Lung microvascular endothelial cell (primary cell): ENCODE data around the gene CHCHD6. TPM values are rescaled to one million over a fixed set of nuclear protein-coding genes. Genes with fewer than 3 reads are reported as not detected.

ENCODE experiments used
- DNase-seq, 2 donors: peaks; one replicate each; pipeline versions ENCODE4 v3.0.0 to v3.0.0-alpha.2; 2010; ENCODE audit warnings: low read depth in 2 of 2
- total RNA-seq: library from RNA; depleted of rRNA; stranded (reverse); fragments of >200 nt; gene quantifications from 2 replicates; pipeline ENCODE4 v1.2.1, GENCODE V29; 2014

The CHCHD6 gene
- total RNA-seq, 1 donor from 2014 or later, result 4.6 TPM

DNA sequence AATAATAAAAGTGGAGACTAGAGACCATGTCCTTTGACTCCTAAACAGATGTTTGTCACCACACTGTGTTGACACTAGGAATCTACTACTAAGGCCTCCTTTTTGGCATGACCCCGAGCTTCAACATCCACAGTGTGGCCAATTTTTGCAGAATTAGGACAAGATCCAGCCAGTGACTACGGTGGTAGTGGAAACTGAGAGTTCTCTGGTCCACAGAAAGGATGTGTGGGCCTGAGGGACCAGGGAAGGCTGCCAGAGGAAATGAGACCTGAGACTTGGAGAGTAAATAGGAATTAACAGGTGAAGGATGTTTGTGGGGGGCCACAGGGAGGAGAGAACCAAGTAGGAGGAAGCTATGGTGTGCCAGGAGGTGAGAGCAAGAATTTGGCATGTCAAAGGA is 122.7 kb downstream of the CHCHD6 start:
- DNase-seq, result no peak

DNA sequence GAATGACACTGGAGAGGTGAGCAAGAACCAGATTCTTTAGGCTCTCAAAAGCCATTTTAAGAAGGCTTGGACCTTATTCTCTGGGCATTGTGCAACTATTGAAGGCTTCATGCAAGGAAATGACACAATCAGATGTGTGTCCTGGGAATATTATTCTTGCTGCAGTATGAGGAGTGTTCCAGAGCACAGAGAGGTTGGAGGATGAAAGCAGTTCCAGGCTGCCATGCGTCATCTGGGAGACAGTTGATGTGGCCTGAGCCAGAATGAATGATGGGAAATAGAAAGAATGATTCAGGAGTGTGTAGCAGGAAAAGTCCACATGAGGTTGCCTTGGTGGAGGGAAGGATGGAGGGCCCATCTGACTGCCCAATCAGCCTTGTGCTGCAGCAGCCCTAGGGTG is 123.1 kb downstream of the CHCHD6 start:
- DNase-seq, result peak in 1 of 2 donors; percentile 18

DNA sequence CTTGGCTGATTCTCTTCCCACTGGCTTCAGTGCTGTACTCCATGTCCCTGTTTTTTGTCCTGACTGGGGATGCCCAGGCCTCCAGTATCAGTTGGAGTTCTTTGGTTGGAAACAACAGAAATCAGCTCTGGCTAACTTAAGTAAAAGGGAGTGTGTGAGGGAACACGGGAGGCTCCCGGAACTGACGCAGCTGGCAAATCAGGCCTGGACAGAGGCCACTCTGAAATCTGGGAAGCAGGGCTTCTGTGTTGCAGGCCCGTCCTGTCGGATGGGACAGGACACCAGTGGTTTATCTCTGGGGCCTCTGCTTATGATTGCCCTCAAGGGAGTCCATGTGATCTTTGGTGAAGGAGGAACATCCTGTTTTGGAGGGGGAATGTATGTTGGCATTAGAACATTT is 124.3 kb downstream of the CHCHD6 start:
- DNase-seq, result no peak

DNA sequence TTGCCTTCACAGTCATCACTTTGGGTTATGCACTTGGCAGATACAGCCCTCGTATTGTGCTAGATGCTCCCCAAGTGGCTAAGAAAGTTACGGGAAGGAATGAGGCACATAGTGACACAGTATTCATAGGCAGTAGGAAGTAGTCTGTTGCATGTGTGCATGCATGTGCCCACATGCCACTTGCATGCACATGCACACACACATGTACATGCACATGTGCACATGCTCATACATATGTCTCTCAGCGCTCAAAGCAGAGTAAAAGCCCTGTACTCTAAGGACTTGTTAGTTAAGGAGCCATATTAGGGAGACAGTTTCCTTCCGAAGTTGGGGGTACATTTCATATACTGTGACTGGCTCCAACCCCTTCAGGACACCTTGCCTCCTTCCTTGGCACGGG is 128.9 kb downstream of the CHCHD6 start:
- no peak for DNase-seq

DNA sequence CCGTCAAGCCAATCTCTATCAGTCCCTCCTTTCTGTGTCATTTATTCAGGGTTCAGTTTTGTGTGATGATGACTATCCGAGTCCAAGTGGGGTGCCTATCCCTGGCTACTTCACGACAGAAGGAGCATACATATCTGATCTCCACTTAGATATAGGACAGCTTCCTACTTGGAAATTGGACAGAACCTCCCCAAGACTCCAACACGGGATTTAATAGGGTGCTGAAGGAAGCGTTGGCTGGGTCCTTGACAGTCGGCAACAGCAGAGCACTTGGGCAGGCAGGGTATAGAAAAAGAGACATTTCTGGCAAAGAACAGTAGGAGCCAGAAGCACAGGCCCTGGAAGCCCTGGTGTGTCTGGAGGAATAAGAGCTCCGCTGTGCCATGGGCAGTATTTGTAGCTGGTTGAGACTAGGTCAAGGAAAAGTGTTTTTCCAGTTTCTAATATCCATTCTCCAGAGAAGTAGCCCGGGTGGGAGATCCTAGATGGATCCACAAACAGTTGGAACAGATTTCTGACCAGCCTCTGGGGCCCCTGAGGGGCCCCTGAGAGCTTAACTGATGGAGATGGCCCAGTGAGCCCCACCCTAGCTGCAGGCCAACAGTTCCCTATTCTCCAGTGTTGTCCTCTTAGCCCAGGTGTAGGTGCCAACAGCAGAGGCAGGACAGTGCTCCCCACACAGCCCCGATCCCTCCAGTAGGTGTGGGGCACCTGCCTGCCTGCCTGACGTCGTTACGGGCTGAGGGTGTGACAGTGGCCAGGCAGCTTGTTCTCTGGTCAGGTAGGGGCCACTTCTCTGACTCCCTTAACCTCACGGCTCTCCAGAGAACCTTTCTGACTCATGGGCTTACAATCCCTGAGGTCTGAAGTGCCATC is 130.8 kb downstream of the CHCHD6 start:
- DNase-seq, result no peak

DNA sequence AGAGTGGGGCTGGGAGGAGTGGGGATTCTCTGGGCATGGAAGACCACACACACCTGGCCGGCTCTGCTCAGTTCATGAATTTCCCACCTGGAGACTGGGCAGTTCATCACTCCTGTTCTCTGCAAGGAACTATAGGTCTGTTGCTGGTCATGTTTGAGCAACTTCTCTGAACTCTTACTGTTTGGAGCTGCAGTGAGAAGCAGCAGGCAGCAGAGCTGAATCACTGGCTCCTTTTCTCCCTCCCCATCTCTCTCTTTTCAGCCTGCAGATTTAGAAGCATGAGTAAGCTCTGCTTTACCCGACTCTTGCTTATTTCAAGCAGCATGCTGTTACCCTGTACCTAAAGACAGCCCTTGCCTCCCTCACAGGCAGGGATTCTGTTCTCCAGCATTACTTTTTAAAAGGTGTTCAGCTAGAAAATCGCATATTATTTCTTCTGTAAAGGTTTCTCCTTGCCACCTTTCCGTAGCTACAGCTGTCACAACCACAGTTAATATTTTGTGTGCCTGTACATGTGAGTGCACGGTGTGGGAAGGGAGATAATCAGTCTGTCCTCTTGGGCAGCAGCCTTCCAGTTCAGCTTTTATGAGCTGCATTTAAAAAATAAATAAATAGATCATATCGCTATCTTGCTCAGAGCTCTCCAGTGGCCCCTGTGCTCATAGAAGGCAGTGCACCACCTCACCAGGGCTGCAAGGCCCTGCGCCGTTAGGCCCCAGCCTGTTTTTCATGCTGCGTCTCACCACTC is 131.6 kb downstream of the CHCHD6 start:
- peak in 1 of 2 donors; percentile 8 for DNase-seq

DNA sequence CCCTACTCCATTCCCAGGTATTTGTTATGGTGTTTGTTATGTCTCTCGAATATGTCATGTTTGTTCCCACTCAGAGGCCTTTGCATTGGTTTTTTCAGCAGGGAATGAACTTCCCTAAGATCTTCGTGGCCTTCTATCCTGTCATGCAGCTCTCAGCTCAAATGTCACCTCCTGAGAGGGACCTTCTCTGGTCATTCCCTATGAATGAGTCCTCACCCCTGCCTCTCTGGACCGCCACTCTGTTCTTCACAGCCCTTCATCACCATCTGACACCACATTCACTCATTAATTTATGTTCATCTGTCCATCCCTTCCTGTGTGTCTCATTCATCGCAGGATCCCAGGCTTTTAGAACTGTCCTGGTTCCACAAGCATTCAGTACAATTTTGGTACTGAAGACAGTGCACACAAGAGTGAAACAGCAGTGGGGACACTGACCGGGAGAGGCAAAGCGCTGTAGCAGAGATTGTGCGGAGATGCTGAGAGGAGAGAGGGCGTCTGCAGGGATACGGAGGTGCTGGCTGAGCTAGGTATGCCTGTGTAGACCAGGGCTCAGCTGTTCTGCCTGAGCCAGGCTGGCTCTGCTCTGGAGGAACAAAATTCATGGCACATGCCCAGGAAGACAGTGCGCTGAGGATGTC is 132.3 kb downstream of the CHCHD6 start:
- DNase-seq, result no peak

DNA sequence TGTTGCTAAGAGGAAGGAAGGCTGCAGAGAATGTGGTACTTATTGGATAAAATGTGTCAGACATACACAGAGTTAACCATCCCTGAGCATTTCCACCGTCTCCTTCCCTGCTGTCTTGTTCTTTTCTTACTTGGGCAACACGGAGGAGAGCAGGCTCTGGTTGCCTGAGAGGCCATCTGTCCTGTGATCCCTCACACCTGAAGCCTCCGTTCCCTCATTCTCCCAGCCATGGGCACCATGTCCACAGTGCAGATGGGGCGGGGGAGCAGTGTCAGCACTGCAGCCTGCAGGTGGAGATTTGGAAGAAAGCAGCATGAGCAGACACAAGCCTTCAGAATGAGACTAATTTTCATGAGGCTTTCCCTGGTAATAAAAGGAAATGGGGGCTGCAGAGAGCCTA is 133.7 kb downstream of the CHCHD6 start:
- DNase-seq, result no peak

DNA sequence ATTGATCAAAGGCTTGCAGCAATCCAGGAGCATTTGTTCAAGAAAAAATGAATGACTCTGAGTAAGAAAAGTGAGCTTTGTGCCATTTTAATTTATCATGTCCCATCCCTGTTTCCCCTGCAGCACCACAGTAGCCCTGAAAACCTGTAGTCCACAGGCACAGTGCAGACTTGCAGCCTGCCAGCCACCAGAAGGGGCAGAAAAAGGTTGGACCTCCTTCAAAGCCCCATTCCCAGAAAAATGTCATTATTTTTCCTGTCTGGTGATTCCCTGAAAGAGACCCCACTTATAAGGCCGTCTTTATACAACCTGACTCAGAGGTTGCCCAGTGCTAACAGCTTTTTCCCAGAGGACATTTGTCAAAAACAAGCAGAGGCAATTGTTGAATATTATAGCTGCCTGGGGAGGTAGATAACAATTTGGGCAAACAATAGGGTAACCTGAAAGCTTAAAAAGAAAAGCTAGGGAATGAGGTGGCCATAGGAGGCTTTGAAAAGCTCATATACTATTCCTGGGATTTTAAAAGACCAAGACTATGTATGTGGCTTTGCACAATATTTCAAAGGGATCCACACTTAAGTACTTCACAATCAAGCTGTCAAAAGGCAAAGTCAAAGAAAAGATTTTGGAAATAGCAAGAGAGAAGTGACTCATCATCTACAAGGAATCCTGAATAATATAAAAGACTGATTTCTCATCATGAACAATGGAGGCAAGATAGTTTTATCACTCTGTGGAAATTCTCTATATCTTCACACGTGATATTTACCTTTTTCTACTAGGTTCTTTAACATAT is 142.1 kb downstream of the CHCHD6 start:
- DNase-seq, result no peak

DNA sequence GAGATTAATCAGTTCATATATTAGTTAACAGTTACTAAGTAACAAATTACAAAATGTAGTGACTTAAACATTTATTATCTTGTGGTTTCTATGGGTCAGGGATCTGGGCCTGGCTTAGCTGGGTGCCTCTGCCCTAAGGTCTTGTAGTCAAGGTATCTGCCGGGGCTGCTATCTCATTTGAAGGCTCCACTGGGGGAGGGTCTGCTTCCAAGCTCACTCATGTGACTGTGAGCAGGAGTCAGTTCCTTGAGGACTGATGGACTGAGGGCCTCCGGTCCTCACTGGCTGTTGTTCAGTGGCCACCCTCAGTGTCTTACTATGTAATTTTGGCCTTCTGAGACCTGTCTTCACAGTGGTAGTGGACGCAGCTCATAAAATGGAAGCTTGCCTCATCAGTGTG is 143.0 kb downstream of the CHCHD6 start:
- no peak for DNase-seq

DNA sequence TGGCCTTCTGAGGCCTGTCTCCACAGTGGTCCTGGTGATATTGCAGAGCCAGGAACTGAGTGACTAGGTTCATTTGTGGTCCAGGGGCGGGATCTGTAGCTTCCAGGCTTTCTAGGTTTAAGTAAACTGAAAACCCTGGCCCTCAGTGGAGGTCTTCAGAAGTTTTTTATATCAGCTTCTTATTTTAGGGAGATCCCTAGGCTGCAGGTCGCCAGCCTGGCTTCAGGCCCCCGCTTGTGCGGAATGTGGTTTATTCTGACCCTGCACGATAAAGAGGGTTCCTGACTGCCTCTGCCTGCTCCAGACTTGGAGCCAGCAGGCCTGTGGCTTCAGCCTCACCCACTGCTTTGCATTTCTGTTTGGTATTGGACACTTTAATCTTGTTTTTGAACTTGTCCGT is 145.0 kb downstream of the CHCHD6 start:
- no peak for DNase-seq

DNA sequence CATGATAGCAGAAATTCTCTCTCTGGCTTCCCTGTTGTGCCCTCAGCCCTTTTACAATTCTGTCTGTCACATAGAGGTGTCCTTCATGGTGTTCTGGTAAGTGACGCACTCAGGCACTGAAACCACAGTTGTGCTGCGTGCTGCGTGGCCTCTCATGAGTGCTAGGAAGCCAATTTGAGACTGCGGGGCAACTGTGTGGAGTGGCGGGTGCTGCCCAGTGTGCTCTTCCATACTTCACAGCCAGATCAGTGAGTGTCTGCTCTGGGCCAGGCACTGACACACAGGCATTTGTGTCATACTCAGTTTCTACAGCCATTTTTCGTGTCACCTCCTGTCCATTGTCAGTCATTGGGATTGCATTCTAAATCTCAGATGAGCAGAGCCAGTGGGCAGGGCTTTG is 145.7 kb downstream of the CHCHD6 start:
- DNase-seq, result no peak

DNA sequence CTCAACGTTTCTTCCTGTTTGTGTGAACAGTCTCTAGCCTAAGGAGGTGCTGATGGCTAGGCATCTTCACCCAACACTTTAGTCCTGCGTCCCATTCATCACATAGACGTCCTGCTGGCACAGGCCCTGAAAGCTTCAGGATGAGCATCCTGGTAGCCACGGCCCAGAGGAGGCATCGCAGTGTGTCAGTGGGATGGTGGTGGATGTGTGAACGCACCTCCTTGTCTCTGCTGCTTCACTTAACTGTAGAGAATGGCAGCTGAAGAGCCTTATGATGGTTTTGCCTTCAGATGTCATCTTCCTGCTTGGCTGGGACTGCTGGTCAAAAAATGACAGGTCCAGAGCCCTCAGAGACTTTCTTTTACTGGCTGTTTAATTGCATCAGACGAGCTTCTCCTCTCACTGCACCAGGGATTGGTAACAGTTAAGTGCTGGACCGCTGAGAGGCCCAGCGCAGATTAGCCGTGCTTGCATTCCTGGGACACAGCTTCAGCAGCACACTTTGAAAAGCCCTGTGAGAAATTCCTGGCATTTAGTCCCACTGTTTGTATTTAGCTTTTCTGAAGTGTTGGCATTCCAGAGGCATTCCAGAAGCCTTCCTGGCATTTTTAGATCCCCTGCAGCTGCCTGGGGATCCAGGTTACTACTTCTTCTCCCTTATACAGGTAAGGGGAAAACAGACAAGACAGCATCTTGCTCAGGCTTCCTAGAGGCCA is 146.5 kb downstream of the CHCHD6 start:
- no peak for DNase-seq

DNA sequence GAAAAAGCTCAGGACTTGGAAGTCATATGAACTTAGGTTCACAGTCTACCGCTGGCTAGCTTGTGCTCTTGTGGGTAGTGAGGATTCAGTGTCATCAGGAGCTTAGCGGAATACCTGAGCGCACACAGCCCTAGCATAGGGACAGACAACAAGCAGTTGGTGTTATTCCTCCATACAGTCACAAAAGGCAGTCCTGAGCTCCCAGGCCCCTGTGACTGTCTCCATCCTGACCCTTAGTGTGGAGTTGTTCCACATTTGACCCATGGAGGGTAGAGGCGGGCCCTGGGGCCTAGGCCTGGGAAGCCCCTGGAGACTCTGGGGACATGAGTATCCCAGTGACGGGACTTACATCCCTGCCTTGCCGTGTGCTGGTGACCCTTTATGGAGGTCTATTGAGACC is 147.3 kb downstream of the CHCHD6 start:
- DNase-seq, result no peak

DNA sequence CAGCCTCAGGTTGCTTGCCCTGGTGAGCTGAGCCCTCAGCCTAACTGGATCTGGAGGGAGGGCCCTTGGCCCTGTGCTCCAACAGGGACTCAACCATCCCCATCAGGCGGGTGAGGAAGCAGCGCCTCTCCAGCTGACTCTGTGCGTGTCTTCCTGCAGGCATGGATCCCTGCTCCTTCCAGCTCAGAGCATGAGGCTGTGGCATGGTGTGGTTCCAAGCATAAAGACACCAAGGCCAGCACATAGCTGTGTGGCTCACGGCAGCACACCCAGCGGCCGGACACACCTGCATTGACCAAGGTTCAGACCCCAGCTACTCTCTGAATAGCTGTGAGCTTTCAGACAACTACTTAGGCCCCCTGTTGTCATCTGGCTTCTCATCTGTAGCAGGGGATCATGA is 147.9 kb downstream of the CHCHD6 start:
- no peak for DNase-seq

DNA sequence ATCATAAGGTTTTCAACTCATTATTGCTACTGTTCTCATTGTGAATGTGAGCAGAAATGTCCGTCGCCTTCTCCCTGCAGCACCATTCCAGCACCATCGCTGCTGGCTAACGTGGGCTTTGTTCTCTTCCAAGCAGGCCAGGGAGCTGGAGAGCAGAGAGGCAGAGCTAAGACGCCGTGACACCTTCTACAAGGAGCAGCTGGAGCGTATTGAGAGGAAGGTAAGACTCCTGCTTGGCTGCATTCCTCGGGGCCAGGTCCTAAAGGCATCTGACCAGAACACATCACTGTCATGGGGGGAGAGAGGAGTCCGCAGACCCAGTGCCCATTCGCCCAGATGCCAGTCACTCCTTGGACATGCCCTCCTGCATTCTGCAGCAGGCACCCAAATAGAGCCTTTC is 148.5 kb downstream of the CHCHD6 start:
- no peak for DNase-seq

DNA sequence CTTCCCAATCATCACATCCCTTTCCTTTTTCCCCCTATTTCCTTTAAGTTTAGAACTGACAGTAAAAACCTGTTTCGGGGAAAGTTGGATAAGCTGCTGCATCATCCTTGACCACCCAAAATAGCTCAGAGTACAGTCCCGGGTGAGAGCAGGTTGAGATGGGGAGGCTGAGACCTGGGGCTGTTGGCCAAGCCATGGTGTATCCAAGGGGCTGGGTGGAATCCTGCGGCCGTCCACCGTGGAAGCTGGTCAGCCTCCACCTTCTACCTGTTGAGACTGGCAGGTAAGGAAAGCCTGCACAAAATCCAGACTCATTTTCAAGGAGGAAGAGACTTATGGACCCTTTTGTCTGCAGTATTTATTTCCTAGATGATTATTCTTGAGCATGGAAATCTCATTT is 150.6 kb downstream of the CHCHD6 start:
- no peak for DNase-seq

DNA sequence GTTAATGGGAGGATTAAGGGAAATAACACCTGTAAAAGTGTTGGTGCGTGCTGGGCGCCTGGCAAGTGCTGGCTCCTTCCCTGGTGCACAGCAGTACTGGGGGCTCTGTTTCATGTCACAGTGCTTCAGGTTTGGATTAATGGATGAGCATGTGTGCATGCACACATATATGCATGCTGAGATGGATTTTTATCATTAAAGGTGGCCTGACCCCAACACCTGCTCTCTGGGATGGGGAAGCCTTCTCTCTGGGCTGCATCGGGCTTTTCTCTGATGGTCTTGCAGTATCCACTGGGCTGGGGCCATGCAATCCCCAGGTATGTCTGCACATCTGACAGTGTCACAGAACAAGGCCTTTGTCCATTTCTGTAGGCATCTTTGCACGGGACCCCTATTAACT is 151.3 kb downstream of the CHCHD6 start:
- no peak for DNase-seq

DNA sequence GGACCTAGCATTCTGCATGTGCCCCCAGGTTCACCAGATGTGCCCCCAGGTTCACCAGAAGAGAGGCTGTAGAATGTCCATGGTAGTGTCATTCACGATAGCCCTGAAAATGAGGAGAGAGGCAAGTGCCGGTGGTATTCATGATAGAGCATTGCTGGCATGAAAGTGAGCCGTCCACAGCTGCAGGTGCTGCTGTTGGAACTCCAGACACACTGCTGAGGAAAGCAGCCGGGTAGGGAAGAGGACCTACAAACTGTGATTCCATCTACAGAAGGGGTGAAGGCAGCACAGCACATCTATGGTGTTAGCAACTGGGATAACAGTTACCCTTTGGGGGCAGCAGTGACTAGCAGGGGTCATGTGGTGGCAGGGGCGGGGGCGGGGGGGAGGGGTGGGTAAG is 153.9 kb downstream of the CHCHD6 start:
- DNase-seq, result no peak

DNA sequence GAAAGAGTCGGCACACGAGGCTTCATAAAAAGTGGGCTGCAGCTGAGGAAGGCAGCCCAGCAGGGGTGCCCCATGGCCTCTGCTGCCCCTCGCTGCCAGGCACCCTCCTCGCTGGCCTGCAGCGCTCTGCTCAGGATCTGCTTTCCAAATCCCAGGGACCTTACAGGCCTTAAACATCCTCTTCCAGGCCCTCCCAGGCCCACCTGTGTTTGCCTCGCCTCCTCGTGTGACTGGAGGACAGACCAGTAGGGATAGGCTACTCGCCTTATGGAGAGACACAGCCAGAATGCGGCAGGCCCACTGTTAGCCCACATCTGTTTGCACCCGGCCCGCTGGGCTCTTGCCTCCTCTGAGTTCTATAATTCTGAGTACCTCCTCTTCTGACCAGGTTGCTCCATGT is 154.4 kb downstream of the CHCHD6 start:
- no peak for DNase-seq

DNA sequence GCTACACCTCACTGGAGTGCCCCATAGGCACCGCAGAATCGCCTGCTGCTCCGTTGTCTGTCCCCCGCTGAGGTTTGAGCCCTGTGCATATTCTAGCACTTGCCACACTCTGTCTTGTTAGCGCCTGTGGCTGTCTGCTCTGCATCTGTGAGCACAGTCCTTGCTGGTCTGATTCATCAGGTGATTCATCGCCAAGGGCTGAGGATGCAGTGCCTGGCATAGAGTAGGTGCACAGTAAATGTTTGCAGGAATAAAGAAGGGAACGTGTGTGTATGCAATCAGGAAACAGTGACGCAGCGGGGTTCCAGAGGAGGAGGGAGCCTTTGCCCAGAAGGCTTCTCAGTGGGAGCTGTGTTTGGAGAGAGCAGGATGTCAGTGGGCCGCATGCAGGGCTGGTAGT is 154.8 kb downstream of the CHCHD6 start:
- peak; percentile 3 to 76 for DNase-seq
